GM18507 (cell line): ENCODE measurements around the gene TMSB15C.
"Not testable (repeated sequence)": the region's sequence is repeated elsewhere in the genome, so short reads cannot be mapped to it uniquely, and the experiment has no call there.

Source experiments
- DNase-seq: peaks from one replicate; pipeline ENCODE4 v3.0.0; 2011; ENCODE audit warnings: low read depth; ENCODE audit not compliant: insufficient read length; ENCODE audit errors: extremely low spot score
- FAIRE-seq: peaks from 2 replicates; lab custom pipeline; 2011; peaks lifted over from hg19 to GRCh38; lab: Jason Lieb, UNC

Gene TMSB15C

DNA sequence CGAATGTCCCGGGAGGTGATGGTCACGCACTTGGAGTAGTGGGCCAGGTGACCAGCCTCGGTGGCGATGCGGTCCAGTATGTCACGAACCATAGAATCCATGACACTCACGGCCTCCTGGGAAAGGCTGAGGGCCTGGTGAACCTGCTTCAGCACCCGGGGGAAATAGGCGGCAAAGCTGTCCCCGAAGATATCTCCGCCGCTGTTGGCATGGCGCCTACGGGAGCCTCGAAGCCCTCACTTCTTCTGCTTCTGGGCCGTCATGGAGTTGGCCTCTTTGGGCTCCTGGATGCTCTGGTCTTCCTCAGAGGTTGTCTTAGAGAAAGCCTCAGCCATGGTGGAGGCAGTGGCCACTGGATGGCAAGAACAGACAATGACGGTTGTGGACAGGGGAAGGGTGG, 13.4 kb downstream of the TMSB15C start:
- FAIRE-seq, DNase-seq: not testable (repeated sequence)

DNA sequence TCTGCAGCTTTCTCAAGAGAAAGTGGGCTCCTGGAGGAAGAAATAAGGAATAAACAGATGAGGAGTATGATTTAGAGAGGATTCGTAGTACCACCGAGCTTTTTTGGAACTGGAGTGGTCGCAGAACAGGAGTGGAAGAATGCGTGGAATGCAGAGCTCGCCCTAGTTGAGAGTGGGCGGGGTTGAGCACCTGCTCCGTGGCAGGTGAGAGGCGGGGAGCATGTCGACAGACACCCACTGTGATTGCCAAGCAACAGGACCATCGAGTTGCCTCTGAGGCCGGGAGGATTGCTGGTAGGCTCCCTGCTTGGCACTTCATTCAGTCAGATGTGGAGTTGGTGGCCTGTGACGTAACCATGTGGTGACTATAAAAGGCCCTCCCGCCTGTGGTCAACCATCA, 21.1 kb downstream of the TMSB15C start:
- not testable (repeated sequence) for FAIRE-seq, DNase-seq

DNA sequence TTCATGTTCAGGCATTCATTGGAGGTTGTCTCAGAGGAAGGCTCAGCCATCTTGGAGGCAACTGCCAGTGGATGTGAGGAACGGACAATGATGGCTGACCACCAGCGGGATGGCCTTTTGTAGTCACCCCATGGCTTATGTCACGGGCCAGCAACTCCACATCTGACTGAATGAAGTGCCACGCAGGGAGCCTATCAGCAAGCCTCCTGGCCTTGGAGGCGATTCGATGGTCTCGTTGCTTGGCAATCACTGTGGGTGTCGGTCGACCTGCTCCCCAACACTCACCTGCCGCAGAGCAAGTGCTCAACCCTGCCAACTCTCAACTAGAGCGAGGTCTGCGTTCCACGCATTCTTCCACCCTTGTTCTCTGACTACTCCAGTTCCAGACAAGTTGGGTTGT, 28.9 kb downstream of the TMSB15C start:
- no peak for FAIRE-seq
- no peak for DNase-seq

DNA sequence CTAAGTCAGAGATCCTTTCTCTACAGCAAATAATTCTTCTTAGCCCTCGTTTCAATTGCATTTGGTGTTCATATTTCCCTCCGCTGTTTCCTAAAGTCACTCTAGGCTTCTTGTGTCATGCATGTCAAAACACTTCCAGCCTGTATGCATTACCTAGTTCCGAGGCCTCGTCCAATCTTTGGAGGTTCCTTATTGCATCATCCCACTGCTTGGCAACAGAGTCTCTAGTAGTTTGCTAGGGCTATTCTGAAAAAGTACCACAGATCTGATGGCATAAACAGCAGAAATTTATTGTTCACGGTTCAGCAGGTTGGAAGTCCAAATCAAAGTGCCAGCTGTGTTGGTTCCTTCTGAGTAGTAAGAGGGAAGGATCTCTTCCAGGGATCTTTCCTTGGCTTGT, 30.4 kb downstream of the TMSB15C start:
- DNase-seq (no peak), FAIRE-seq (no peak)

DNA sequence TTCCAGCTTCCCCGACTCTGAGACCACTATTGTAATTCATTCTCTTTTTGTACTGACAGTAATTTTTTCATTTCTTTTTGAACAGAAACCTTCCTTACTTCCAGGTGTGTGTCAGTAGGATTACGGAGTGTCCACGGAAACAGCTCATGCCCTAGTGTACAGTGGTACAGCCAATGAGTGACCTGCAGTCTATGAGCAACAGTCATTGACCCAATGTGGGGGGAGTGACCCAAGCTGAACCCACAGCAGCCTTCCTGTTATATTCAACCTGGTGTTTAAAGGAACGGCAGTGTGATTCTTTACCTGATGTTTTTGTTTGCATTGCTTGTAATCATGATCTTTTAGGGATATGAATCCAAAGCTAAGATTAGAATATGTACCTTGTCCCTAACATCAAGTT, 35.0 kb downstream of the TMSB15C start:
- no peak for DNase-seq
- no peak for FAIRE-seq

DNA sequence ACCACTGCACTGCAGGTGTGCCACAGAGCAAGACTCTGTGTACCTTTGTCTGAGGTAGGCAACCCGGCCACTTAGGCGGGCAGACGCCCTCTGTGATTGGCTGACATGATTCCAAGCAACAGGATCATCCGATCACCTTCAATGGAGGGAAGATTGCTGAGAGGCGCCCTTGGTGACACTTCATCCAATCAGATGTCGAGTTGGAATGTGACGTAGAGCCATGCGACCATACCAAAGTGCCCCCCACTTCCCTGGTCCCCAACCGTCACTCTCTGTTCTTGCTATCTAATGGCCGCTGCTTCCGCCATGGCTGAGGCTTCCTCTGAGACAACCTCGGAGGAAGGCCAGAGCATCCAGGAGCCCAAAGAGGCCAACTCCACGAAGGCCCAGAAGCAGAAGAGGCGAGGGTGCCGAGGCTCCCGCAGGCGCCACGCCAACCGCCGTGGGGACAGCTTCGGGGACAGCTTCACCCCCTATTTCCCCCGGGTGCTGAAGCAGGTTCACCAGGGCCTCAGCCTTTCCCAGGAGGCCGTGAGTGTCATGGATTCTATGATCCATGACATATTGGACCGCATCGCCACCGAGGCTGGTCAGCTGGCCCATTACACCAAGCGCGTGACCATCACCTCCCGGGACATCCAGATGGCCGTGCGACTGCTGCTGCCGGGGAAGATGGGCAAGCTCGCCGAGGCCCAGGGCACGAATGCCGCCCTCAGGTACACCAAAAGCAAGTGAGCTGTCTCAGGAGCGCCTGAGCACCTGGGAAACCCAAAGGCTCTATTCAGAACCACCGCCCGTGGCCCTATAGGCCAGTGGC, 36.1 kb downstream of the TMSB15C start, which contains the start of gene H2BW2:
Gene H2BW2, plus strand, starts transcription at position 268 of the 817 bp plus-strand sequence. Its CDS starts 39 bp downstream, at position 307.
- DNase-seq (no peak), FAIRE-seq (no peak)
